ENCODE results near the gene RALBP1.
"Not testable (repeated sequence)": the region's sequence is repeated elsewhere in the genome, so short reads cannot be mapped to it uniquely, and the experiment has no call there.

DNA sequence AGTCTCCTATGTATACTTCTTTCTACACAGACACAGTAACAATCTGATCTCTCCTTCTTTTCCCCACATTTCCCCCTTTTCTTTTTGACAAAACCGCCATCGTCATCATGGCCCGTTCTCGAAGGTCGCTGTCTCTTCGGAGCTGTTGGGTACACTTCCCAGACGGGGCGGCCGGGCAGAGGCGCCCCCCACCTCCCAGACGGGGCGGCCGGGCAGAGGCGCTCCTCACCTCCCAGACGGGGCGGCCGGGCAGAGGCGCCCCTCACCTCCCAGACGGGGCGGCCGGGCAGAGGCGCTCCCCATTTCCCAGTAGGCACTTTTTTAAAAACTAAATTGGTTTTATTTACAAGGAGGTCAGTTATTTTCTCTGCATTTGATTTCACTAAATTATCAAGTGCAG is 45.0 kb upstream of the RALBP1 start:
- not testable (repeated sequence) for TF ChIP-seq POLR2A, EP300, CTCF (IDR thresholded peaks at IDR 0.05)
